Fibroblast of lung (primary cell): ENCODE data around the gene NOL12.

Source experiments
- CTCF ChIP-seq, 2 donors: IDR thresholded peaks in 1 of 2; conservative IDR thresholded peaks in 1 of 2; 1 replicate in 1 of 2; 2 replicates in 1 of 2; pipeline ENCODE4 v1.5.1; 2011 to 2012; ENCODE audit warnings: low read length in 2 of 2, control low read depth in 1 of 2, inconsistent platforms in 1 of 2, low read depth in 1 of 2, mild to moderate bottlenecking in 1 of 2
- EZH2 ChIP-seq: IDR thresholded peaks from 2 replicates; pipeline ENCODE4 v1.5.1; 2012; ENCODE audit warnings: low read length, control low read depth, mild to moderate bottlenecking; ENCODE audit errors: missing control alignments

GRCh38 chr22:37734402-37734700 is 48.2 kb downstream of the NOL12 start:
- TF ChIP-seq CTCF (conservative IDR thresholded peaks at IDR 0.05 in 1 of 2, IDR thresholded peaks at IDR 0.05 in 1 of 2; ENCODE audit: low read depth in 1 of 2, low read length in 2 of 2) (no peak), EZH2 (no peak)
